WTC11 (cell line): ENCODE data around the gene BCAS1. TPM values are rescaled to one million over a fixed set of nuclear protein-coding genes. Genes with fewer than 3 reads are reported as not detected.

Experiments used
- ATAC-seq: fragments of 200-7000 bp; cut with Tn5 transposase; 2 replicates; pipeline ENCODE4 v1.10.0; 2021; ENCODE audit warnings: mild to moderate bottlenecking, moderate library complexity
- CTCF ChIA-PET: fragments of 300-600 bp; sonication (Branson Sonifier 250); formaldehyde crosslinking; loops from one replicate; lab custom pipeline; 2021; ENCODE audit warnings: antibody characterized with exemption; lab: Charles Lee
- POLR2A ChIA-PET: fragments of 350-600 bp; sonication (Branson Sonifier 250); formaldehyde crosslinking; loops from one replicate; lab custom pipeline; 2021; ENCODE audit warnings: antibody characterized with exemption; lab: Charles Lee
- DNase-seq: peaks from one replicate; pipeline ENCODE4 v3.0.0; 2021; ENCODE audit warnings: low spot score
- H3K27ac Mint-ChIP-seq: 2 replicates; pipeline ENCODE4 v1.8.0; 2021; ENCODE audit warnings: mixed read lengths
- H3K27me3 Mint-ChIP-seq: 2 replicates; pipeline ENCODE4 v1.8.0; 2021; ENCODE audit warnings: low read depth, mild to moderate bottlenecking, moderate library complexity, mixed read lengths
- H3K36me3 Mint-ChIP-seq: 2 replicates; pipeline ENCODE4 v1.8.0; 2021; ENCODE audit warnings: mixed read lengths
- H3K4me1 Mint-ChIP-seq: 2 replicates; pipeline ENCODE4 v1.8.0; 2022; ENCODE audit warnings: mixed read lengths
- H3K4me3 Mint-ChIP-seq: 2 replicates; pipeline ENCODE4 v1.8.0; 2021; ENCODE audit warnings: mild to moderate bottlenecking, moderate library complexity, mixed read lengths
- H3K9me3 Mint-ChIP-seq: 2 replicates; pipeline ENCODE4 v1.8.0; 2021; ENCODE audit warnings: mixed read lengths
- CREB1 ChIP-seq: sonication (generic); formaldehyde crosslinking; IDR thresholded peaks from 2 replicates; pipeline ENCODE4 v1.8.0; 2023; ENCODE audit warnings: mild to moderate bottlenecking, missing genetic modification reagents
- E2F4 ChIP-seq: sonication (generic); formaldehyde crosslinking; IDR thresholded peaks from 2 replicates; pipeline ENCODE4 v1.8.1; 2022; ENCODE audit warnings: low read depth, mild to moderate bottlenecking, moderate library complexity, missing genetic modification reagents, borderline replicate concordance
- GTF2I ChIP-seq: fragments of 250-450 bp; sonication (Bioruptor Pico); conservative IDR thresholded peaks from 2 replicates; pipeline ENCODE4 v1.4.0; 2021; ENCODE audit warnings: mild to moderate bottlenecking
- MYBL2 ChIP-seq: sonication (generic); formaldehyde crosslinking; IDR thresholded peaks from 2 replicates; pipeline ENCODE4 v1.8.1; 2023; ENCODE audit warnings: mild to moderate bottlenecking, moderate library complexity, missing genetic modification reagents
- PRRX2 ChIP-seq: fragments of 250-450 bp; sonication (Bioruptor Pico); IDR thresholded peaks from 2 replicates; pipeline ENCODE4 v1.8.0; 2021; ENCODE audit warnings: mild to moderate bottlenecking
- SMAD3 ChIP-seq: sonication (generic); formaldehyde crosslinking; IDR thresholded peaks from 2 replicates; pipeline ENCODE4 v1.8.0; 2022; ENCODE audit warnings: missing genetic modification reagents, mild to moderate bottlenecking, borderline replicate concordance
- ZBTB21 ChIP-seq: sonication (generic); formaldehyde crosslinking; IDR thresholded peaks from 2 replicates; pipeline ENCODE4 v1.8.1; 2023; ENCODE audit warnings: mild to moderate bottlenecking, missing genetic modification reagents, borderline replicate concordance
- ZNF138 ChIP-seq: sonication (generic); formaldehyde crosslinking; conservative IDR thresholded peaks from 2 replicates; pipeline ENCODE4 v1.8.1; 2022; ENCODE audit warnings: mild to moderate bottlenecking, moderate library complexity, missing genetic modification reagents
- ZNF281 ChIP-seq: sonication (generic); formaldehyde crosslinking; IDR thresholded peaks from 2 replicates; pipeline ENCODE4 v1.8.0; 2023; ENCODE audit warnings: mild to moderate bottlenecking, missing genetic modification reagents
- ZNF396 ChIP-seq: fragments of 250-450 bp; sonication (Bioruptor Pico); IDR thresholded peaks from 2 replicates; pipeline ENCODE4 v1.8.0; 2021; ENCODE audit warnings: mild to moderate bottlenecking, moderate library complexity, borderline replicate concordance
- total RNA-seq: library from RNA; stranded (reverse); gene quantifications from 3 replicates; pipeline ENCODE4 v1.2.3, GENCODE V29; 2021
- TF ChIP-seq, protein P1 (sequence below): fragments of 250-450 bp; sonication (Bioruptor Pico); IDR thresholded peaks from 2 replicates; pipeline ENCODE4 v1.9.0; 2021; ENCODE audit warnings: mild to moderate bottlenecking
- TF ChIP-seq, protein P2 (sequence below): sonication (generic); formaldehyde crosslinking; IDR thresholded peaks from 2 replicates; pipeline ENCODE4 v1.8.0; 2022; ENCODE audit warnings: mild to moderate bottlenecking, missing genetic modification reagents
- TF ChIP-seq, protein P3 (sequence below): sonication (generic); formaldehyde crosslinking; IDR thresholded peaks from 2 replicates; pipeline ENCODE4 v1.8.1; 2023; ENCODE audit warnings: mild to moderate bottlenecking, missing genetic modification reagents
- TF ChIP-seq, protein P4 (sequence below): fragments of 250-450 bp; sonication (Bioruptor Pico); IDR thresholded peaks from 2 replicates; pipeline ENCODE4 v1.9.0; 2021; ENCODE audit warnings: mild to moderate bottlenecking, borderline replicate concordance
- TF ChIP-seq, protein P5 (sequence below): sonication (generic); formaldehyde crosslinking; IDR thresholded peaks from 2 replicates; pipeline ENCODE4 v1.8.1; 2023; ENCODE audit warnings: mild to moderate bottlenecking, moderate library complexity, missing genetic modification reagents
- TF ChIP-seq, protein P6 (sequence below): sonication (generic); formaldehyde crosslinking; IDR thresholded peaks from 2 replicates; pipeline ENCODE4 v1.8.0; 2023; ENCODE audit warnings: missing genetic modification reagents
- TF ChIP-seq, protein P7 (sequence below): sonication (generic); formaldehyde crosslinking; IDR thresholded peaks from 2 replicates; pipeline ENCODE4 v1.8.0; 2022; ENCODE audit warnings: mild to moderate bottlenecking, missing genetic modification reagents

BCAS1 gene
- total RNA-seq, 1 experiment from 2014 or later, result 0.11 TPM

DNA sequence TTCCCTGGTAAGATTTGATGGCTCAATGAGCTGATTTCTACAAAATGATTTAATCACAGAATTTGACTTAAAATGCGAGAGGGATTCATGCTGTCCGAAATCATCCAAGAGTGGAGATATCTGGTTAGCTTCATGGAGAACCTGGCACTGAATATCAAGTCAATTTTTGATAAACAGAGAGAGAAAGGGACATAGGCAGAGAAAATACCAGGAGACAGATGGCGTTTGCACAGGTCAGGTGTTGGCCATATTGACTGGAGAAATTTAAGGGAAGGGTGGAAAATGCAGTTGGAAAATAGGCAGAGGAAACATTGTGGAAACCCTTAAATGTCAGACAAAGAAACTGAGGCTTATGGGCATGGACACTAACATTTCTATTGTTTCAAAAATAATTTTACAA lies 47.0 kb downstream of the BCAS1 start (continued):
- TF ChIP-seq PRRX2 (CRISPR knock-in tag), result no peak
- TF ChIP-seq, protein P1, sequence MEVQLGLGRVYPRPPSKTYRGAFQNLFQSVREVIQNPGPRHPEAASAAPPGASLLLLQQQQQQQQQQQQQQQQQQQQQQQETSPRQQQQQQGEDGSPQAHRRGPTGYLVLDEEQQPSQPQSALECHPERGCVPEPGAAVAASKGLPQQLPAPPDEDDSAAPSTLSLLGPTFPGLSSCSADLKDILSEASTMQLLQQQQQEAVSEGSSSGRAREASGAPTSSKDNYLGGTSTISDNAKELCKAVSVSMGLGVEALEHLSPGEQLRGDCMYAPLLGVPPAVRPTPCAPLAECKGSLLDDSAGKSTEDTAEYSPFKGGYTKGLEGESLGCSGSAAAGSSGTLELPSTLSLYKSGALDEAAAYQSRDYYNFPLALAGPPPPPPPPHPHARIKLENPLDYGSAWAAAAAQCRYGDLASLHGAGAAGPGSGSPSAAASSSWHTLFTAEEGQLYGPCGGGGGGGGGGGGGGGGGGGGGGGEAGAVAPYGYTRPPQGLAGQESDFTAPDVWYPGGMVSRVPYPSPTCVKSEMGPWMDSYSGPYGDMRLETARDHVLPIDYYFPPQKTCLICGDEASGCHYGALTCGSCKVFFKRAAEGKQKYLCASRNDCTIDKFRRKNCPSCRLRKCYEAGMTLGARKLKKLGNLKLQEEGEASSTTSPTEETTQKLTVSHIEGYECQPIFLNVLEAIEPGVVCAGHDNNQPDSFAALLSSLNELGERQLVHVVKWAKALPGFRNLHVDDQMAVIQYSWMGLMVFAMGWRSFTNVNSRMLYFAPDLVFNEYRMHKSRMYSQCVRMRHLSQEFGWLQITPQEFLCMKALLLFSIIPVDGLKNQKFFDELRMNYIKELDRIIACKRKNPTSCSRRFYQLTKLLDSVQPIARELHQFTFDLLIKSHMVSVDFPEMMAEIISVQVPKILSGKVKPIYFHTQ (CRISPR knock-in tag), result no peak

DNA sequence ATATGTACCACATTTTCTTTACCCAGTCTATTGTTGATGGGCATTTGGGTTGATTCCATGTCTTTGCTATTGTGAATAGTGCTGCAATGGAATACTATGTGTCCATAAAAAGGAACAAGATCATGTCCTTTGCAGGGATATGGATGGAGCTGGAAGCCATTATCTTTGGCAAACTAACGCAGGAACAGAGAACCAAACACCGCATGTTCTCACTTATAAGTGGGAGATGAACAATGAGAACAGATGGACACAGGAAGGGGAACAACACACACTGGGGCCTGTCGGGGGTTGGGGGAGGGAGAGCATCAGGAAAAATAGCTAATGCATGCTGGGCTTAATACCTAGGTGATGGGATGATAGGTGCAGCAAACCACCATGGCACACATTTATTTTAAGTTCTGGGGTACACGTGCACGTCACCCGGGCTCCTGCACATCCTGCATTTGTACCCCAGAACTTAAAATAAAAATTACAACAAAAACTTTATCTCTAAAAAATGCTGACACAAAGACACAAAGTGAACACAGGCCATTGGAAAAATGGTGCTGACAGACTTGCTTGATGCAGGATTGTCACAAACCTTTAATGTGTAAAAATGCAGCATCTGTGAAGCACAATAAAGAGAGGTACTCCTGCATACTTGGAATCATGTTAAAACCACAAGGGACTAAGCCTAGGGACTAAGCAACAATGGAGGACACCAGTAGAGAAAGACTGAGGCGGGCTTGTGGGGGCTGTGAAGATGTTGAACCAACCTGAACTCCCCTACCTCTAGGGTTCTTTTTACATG lies 48.8 kb downstream of the BCAS1 start:
- ChIA-PET POLR2A (no interaction called here), CTCF (no interaction called here)
- no peak overlapping the region for H3K4me3 Mint-ChIP-seq
- peaks cover 12% of the 10 kb centered on the region for H3K4me1 Mint-ChIP-seq
- H3K27me3 Mint-ChIP-seq, result no peaks in the 10 kb centered on the region
- no peaks in the 10 kb centered on the region for H3K9me3 Mint-ChIP-seq
- DNase-seq (no peak), ATAC-seq (no peak)
- no peaks in the 10 kb centered on the region for H3K36me3 Mint-ChIP-seq
- no peak overlapping the region for H3K27ac Mint-ChIP-seq
- TF ChIP-seq, protein P2, sequence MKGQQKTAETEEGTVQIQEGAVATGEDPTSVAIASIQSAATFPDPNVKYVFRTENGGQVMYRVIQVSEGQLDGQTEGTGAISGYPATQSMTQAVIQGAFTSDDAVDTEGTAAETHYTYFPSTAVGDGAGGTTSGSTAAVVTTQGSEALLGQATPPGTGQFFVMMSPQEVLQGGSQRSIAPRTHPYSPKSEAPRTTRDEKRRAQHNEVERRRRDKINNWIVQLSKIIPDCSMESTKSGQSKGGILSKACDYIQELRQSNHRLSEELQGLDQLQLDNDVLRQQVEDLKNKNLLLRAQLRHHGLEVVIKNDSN (CRISPR knock-in tag), result no peak
- TF ChIP-seq MYBL2 (CRISPR knock-in tag) (no peak), SMAD3 (CRISPR knock-in tag) (no peak), CREB1 (CRISPR knock-in tag) (no peak), ZNF281 (no peak), ZNF396 (CRISPR knock-in tag) (no peak), E2F4 (CRISPR knock-in tag) (no peak), GTF2I (CRISPR knock-in tag) (no peak), ZBTB21 (CRISPR knock-in tag) (no peak), ZNF138 (CRISPR knock-in tag) (no peak)
- TF ChIP-seq, protein P3, sequence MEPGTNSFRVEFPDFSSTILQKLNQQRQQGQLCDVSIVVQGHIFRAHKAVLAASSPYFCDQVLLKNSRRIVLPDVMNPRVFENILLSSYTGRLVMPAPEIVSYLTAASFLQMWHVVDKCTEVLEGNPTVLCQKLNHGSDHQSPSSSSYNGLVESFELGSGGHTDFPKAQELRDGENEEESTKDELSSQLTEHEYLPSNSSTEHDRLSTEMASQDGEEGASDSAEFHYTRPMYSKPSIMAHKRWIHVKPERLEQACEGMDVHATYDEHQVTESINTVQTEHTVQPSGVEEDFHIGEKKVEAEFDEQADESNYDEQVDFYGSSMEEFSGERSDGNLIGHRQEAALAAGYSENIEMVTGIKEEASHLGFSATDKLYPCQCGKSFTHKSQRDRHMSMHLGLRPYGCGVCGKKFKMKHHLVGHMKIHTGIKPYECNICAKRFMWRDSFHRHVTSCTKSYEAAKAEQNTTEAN (CRISPR knock-in tag), result no peak
- TF ChIP-seq, protein P4, sequence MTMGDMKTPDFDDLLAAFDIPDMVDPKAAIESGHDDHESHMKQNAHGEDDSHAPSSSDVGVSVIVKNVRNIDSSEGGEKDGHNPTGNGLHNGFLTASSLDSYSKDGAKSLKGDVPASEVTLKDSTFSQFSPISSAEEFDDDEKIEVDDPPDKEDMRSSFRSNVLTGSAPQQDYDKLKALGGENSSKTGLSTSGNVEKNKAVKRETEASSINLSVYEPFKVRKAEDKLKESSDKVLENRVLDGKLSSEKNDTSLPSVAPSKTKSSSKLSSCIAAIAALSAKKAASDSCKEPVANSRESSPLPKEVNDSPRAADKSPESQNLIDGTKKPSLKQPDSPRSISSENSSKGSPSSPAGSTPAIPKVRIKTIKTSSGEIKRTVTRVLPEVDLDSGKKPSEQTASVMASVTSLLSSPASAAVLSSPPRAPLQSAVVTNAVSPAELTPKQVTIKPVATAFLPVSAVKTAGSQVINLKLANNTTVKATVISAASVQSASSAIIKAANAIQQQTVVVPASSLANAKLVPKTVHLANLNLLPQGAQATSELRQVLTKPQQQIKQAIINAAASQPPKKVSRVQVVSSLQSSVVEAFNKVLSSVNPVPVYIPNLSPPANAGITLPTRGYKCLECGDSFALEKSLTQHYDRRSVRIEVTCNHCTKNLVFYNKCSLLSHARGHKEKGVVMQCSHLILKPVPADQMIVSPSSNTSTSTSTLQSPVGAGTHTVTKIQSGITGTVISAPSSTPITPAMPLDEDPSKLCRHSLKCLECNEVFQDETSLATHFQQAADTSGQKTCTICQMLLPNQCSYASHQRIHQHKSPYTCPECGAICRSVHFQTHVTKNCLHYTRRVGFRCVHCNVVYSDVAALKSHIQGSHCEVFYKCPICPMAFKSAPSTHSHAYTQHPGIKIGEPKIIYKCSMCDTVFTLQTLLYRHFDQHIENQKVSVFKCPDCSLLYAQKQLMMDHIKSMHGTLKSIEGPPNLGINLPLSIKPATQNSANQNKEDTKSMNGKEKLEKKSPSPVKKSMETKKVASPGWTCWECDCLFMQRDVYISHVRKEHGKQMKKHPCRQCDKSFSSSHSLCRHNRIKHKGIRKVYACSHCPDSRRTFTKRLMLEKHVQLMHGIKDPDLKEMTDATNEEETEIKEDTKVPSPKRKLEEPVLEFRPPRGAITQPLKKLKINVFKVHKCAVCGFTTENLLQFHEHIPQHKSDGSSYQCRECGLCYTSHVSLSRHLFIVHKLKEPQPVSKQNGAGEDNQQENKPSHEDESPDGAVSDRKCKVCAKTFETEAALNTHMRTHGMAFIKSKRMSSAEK (CRISPR knock-in tag), result no peak
- TF ChIP-seq, protein P5, sequence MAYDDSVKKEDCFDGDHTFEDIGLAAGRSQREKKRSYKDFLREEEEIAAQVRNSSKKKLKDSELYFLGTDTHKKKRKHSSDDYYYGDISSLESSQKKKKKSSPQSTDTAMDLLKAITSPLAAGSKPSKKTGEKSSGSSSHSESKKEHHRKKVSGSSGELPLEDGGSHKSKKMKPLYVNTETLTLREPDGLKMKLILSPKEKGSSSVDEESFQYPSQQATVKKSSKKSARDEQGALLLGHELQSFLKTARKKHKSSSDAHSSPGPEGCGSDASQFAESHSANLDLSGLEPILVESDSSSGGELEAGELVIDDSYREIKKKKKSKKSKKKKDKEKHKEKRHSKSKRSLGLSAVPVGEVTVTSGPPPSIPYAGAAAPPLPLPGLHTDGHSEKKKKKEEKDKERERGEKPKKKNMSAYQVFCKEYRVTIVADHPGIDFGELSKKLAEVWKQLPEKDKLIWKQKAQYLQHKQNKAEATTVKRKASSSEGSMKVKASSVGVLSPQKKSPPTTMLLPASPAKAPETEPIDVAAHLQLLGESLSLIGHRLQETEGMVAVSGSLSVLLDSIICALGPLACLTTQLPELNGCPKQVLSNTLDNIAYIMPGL (CRISPR knock-in tag), result no peak
- TF ChIP-seq, protein P6, sequence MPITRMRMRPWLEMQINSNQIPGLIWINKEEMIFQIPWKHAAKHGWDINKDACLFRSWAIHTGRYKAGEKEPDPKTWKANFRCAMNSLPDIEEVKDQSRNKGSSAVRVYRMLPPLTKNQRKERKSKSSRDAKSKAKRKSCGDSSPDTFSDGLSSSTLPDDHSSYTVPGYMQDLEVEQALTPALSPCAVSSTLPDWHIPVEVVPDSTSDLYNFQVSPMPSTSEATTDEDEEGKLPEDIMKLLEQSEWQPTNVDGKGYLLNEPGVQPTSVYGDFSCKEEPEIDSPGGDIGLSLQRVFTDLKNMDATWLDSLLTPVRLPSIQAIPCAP (CRISPR knock-in tag), result no peak
- TF ChIP-seq, protein P7, sequence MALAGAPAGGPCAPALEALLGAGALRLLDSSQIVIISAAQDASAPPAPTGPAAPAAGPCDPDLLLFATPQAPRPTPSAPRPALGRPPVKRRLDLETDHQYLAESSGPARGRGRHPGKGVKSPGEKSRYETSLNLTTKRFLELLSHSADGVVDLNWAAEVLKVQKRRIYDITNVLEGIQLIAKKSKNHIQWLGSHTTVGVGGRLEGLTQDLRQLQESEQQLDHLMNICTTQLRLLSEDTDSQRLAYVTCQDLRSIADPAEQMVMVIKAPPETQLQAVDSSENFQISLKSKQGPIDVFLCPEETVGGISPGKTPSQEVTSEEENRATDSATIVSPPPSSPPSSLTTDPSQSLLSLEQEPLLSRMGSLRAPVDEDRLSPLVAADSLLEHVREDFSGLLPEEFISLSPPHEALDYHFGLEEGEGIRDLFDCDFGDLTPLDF, result no peak
